ENCODE data around the gene ATP1A2.

ATP1A2 gene

DNA sequence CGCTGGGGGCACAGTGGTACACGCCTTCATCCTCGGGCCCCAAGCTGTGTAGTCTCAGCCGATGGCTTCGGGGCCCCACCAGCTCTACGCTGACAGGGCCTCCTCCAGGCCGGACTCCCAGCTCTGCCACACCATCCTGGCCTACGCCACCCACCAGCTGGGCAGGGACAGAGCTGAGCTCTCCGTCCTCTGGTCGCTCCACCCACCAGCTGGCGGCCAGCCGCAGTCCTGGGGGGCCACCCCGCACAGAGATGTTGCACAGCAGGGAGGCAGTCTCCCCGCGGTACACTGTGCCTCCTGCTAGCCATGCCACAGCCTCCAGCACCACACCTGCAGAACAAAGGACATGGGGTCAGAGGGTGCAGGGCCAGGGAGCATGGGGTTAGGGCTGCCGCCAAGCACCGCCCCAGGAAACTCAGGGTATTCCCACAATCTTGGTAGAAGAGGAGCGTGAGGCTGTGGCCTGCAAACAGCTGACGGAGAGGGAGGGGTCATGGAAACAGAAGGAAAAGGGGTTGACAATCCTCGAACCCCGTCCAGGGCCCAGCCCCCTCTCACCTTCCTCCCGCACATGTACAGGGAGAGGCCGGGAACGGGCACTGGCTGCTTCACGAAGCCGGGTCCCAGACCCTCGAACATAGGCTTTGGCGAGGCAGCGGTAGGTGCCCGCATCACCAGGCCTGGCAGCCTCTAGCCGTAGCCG is 23.0 kb upstream of the ATP1A2 start:
- no peak for TF ChIP-seq CTCF (IDR thresholded peaks at IDR 0.05; ENCODE audit: low read depth, low read length, missing control alignments)
- DNase-seq (ENCODE audit: extremely low read depth, low read depth) = no peak
- H3K4me3 ChIP-seq (replicated peaks; ENCODE audit: low read depth, low read length) = no peak overlapping the region

- H3K4me3 ChIP-seq (replicated peaks; ENCODE audit: low read depth, low read length) = no peak overlapping the region
- no peak for DNase-seq (ENCODE audit: extremely low read depth, low read depth)
- TF ChIP-seq CTCF (IDR thresholded peaks at IDR 0.05; ENCODE audit: low read depth, low read length, missing control alignments) = no peak
Observed at GRCh38 chr1:160093069-160093395, 22.5 kb upstream of the ATP1A2 start.

DNA sequence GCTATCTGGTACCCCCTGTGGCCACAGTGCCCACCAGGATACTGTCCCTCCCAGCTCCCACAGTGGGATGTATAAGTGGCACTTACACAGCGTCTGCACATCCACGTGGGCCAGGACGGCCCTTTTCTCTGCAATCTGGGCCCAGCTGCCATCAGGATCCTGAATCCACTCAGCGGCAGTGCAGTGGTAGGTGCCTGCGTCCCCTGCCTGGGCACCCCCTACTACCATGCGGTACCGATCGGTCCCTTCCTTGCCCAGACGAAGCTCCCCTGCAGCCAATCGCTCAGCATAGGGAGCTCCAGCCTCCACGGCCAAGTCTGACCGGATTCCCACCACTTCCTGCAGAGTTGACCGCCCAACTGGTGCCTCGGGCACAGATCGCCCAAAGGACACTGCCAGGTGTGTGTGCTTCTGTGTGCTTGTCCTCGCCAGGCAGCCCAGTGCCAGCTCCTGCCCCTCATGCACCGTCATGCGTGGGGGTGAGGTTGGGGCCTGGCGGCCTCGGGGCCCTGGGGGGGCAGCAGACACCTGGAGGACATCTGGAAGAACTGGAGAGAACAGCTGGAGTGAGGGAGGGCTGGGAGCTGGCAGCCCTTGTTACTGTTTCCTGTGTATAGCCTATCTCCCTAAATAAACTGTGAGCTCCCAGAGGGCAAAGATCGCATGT is 21.8 kb upstream of the ATP1A2 start:
- TF ChIP-seq CTCF (IDR thresholded peaks at IDR 0.05; ENCODE audit: low read depth, low read length, missing control alignments) = no peak
- no peak overlapping the region for H3K4me3 ChIP-seq (replicated peaks; ENCODE audit: low read depth, low read length)
- no peak for DNase-seq (ENCODE audit: extremely low read depth, low read depth)

GRCh38 chr1:160094291-160094625 is 21.3 kb upstream of the ATP1A2 start:
- no peak for TF ChIP-seq CTCF (IDR thresholded peaks at IDR 0.05; ENCODE audit: low read depth, low read length, missing control alignments)

GRCh38 chr1:160094806-160095205 is 20.8 kb upstream of the ATP1A2 start:
- no peak for TF ChIP-seq CTCF (IDR thresholded peaks at IDR 0.05; ENCODE audit: low read depth, low read length, missing control alignments)
- DNase-seq (ENCODE audit: extremely low read depth, low read depth) = no peak
- H3K4me3 ChIP-seq (replicated peaks; ENCODE audit: low read depth, low read length) = no peak overlapping the region

More at GRCh38 chr1:160094291-160094625, 21.3 kb upstream of the ATP1A2 start:
- DNase-seq (ENCODE audit: extremely low read depth, low read depth) = no peak
- H3K4me3 ChIP-seq (replicated peaks; ENCODE audit: low read depth, low read length) = no peak overlapping the region

GRCh38 chr1:160095382-160096105 is 20.0 kb upstream of the ATP1A2 start:
- TF ChIP-seq CTCF (IDR thresholded peaks at IDR 0.05; ENCODE audit: low read depth, low read length, missing control alignments) = no peak
- DNase-seq (ENCODE audit: extremely low read depth, low read depth) = no peak
- no peak overlapping the region for H3K4me3 ChIP-seq (replicated peaks; ENCODE audit: low read depth, low read length)

Measured in HFF-Myc (cell line).